ENCODE results near the gene SCFD2. TPM values are rescaled to one million over a fixed set of nuclear protein-coding genes. Genes with fewer than 3 reads are reported as not detected.
"Not testable (repeated sequence)": the region's sequence is repeated elsewhere in the genome, so short reads cannot be mapped to it uniquely, and the experiment has no call there.

Gene SCFD2
- total and polyA plus RNA-seq, 9 donors, result 9.4 to 14.8 (median 11.3) TPM

GRCh38 chr4:52842792-52843191 lies 523.1 kb downstream of the SCFD2 start:
- Histone ChIP-seq H3K4me3 (ENCODE audit: low read length) (no peak overlapping the region), H3K9me3 (replicated peaks; ENCODE audit: control insufficient read depth, low read depth, low read length) (no peaks in the 10 kb centered on the region), H3K4me1 (ENCODE audit: control insufficient read depth, insufficient read depth, low read length) (peaks cover 26% of the 10 kb centered on the region), H3K27ac (ENCODE audit: low read length) (no peak overlapping the region), H3K27me3 (ENCODE audit: control insufficient read depth, insufficient read depth, low read length) (no peaks in the 10 kb centered on the region), H3K36me3 (ENCODE audit: control insufficient read depth, insufficient read depth, low read length) (no peaks in the 10 kb centered on the region)
- DNase-seq, result no peak
- WGBS (ENCODE audit: insufficient coverage), result 53% methylated on average over 2 of the region's 3 CpGs

GRCh38 chr4:52841682-52842456 lies 524.0 kb downstream of the SCFD2 start:
- H3K36me3 ChIP-seq (ENCODE audit: control insufficient read depth, insufficient read depth, low read length), result no peaks in the 10 kb centered on the region
- no peak overlapping the region for H3K4me3 ChIP-seq (ENCODE audit: low read length)
- H3K27me3 ChIP-seq (ENCODE audit: control insufficient read depth, insufficient read depth, low read length), result no peaks in the 10 kb centered on the region
- 23% methylated on average over 16 of the region's 18 CpGs for WGBS (ENCODE audit: insufficient coverage)
- peak overlapping the region; percentile 45 for H3K27ac ChIP-seq (ENCODE audit: low read length)
- no peaks in the 10 kb centered on the region for H3K9me3 ChIP-seq (replicated peaks; ENCODE audit: control insufficient read depth, low read depth, low read length)
- peak; percentile 85 for DNase-seq
- peaks cover 27% of the 10 kb centered on the region for H3K4me1 ChIP-seq (ENCODE audit: control insufficient read depth, insufficient read depth, low read length)

- H3K9me3 ChIP-seq (replicated peaks; ENCODE audit: control insufficient read depth, low read depth, low read length), result no peaks in the 10 kb centered on the region
- DNase-seq, result no peak
- H3K27me3 ChIP-seq (ENCODE audit: control insufficient read depth, insufficient read depth, low read length), result no peaks in the 10 kb centered on the region
- 75% methylated on average over 4 of the region's 9 CpGs for WGBS (ENCODE audit: insufficient coverage)
- no peaks in the 10 kb centered on the region for H3K36me3 ChIP-seq (ENCODE audit: control insufficient read depth, insufficient read depth, low read length)
- no peak overlapping the region for H3K27ac ChIP-seq (ENCODE audit: low read length)
- peaks cover 27% of the 10 kb centered on the region for H3K4me1 ChIP-seq (ENCODE audit: control insufficient read depth, insufficient read depth, low read length)
- H3K4me3 ChIP-seq (ENCODE audit: low read length), result no peak overlapping the region
Observed at GRCh38 chr4:52840531-52841370, 525.1 kb downstream of the SCFD2 start.

- H3K4me3 ChIP-seq (ENCODE audit: low read length), result no peak overlapping the region
- peaks cover 27% of the 10 kb centered on the region for H3K4me1 ChIP-seq (ENCODE audit: control insufficient read depth, insufficient read depth, low read length)
- DNase-seq, result peak; percentile 68
- H3K9me3 ChIP-seq (replicated peaks; ENCODE audit: control insufficient read depth, low read depth, low read length), result no peaks in the 10 kb centered on the region
- 21% methylated on average over 7 of the region's 10 CpGs for WGBS (ENCODE audit: insufficient coverage)
- H3K36me3 ChIP-seq (ENCODE audit: control insufficient read depth, insufficient read depth, low read length), result no peaks in the 10 kb centered on the region
- no peak overlapping the region for H3K27ac ChIP-seq (ENCODE audit: low read length)
- no peaks in the 10 kb centered on the region for H3K27me3 ChIP-seq (ENCODE audit: control insufficient read depth, insufficient read depth, low read length)
Observed at GRCh38 chr4:52838729-52839586, 526.9 kb downstream of the SCFD2 start.

GRCh38 chr4:52837716-52838558 lies 527.9 kb downstream of the SCFD2 start:
- no peaks in the 10 kb centered on the region for H3K36me3 ChIP-seq (ENCODE audit: control insufficient read depth, insufficient read depth, low read length)
- DNase-seq, result no peak
- no peak overlapping the region for H3K4me3 ChIP-seq (ENCODE audit: low read length)
- H3K4me1 ChIP-seq (ENCODE audit: control insufficient read depth, insufficient read depth, low read length), result peaks cover 27% of the 10 kb centered on the region
- H3K9me3 ChIP-seq (replicated peaks; ENCODE audit: control insufficient read depth, low read depth, low read length), result no peaks in the 10 kb centered on the region
- H3K27me3 ChIP-seq (ENCODE audit: control insufficient read depth, insufficient read depth, low read length), result no peaks in the 10 kb centered on the region
- no peak overlapping the region for H3K27ac ChIP-seq (ENCODE audit: low read length)
- 59% methylated on average over 5 of the region's 7 CpGs for WGBS (ENCODE audit: insufficient coverage)

- H3K36me3 ChIP-seq (ENCODE audit: control insufficient read depth, insufficient read depth, low read length), result no peaks in the 10 kb centered on the region
- no peak overlapping the region for H3K27ac ChIP-seq (ENCODE audit: low read length)
- H3K27me3 ChIP-seq (ENCODE audit: control insufficient read depth, insufficient read depth, low read length), result no peaks in the 10 kb centered on the region
- no peak overlapping the region for H3K4me3 ChIP-seq (ENCODE audit: low read length)
- H3K4me1 ChIP-seq (ENCODE audit: control insufficient read depth, insufficient read depth, low read length), result peaks cover 22% of the 10 kb centered on the region
- no peak for DNase-seq
- no peaks in the 10 kb centered on the region for H3K9me3 ChIP-seq (replicated peaks; ENCODE audit: control insufficient read depth, low read depth, low read length)
- WGBS (ENCODE audit: insufficient coverage), result 100% methylated on average over 1 of the region's 7 CpGs
Observed at GRCh38 chr4:52836678-52837077, 529.2 kb downstream of the SCFD2 start.

GRCh38 chr4:52836120-52836519 lies 529.7 kb downstream of the SCFD2 start:
- Histone ChIP-seq H3K9me3 (replicated peaks; ENCODE audit: control insufficient read depth, low read depth, low read length) (no peaks in the 10 kb centered on the region), H3K27ac (ENCODE audit: low read length) (no peak overlapping the region), H3K36me3 (ENCODE audit: control insufficient read depth, insufficient read depth, low read length) (no peaks in the 10 kb centered on the region), H3K27me3 (ENCODE audit: control insufficient read depth, insufficient read depth, low read length) (no peaks in the 10 kb centered on the region), H3K4me1 (ENCODE audit: control insufficient read depth, insufficient read depth, low read length) (peaks cover 18% of the 10 kb centered on the region), H3K4me3 (ENCODE audit: low read length) (no peak overlapping the region)
- WGBS (ENCODE audit: insufficient coverage), result no CpG with 5 or more reads among the region's 3 CpGs
- DNase-seq, result no peak

- H3K9me3 ChIP-seq (replicated peaks; ENCODE audit: control insufficient read depth, low read depth, low read length); H3K36me3 ChIP-seq (ENCODE audit: control insufficient read depth, insufficient read depth, low read length); H3K27me3 ChIP-seq (ENCODE audit: control insufficient read depth, insufficient read depth, low read length); H3K4me3 ChIP-seq (ENCODE audit: low read length); H3K27ac ChIP-seq (ENCODE audit: low read length); DNase-seq: not testable (repeated sequence)
- WGBS (ENCODE audit: insufficient coverage), result 88% methylated on average over 7 of the region's 8 CpGs
- peaks cover 15% of the 10 kb centered on the region for H3K4me1 ChIP-seq (ENCODE audit: control insufficient read depth, insufficient read depth, low read length)
Observed at GRCh38 chr4:52834641-52835456, 531.0 kb downstream of the SCFD2 start.

Measured in muscle of leg (tissue), 11 donors.